NCI-H69 (cell line): Measurements from ENCODE around the gene GALNT12.

Source experiments
- DNase-seq: peaks from one replicate; lab custom pipeline; 2025; lab: John Stamatoyannopoulos, UW

GALNT12 gene

GRCh38 chr9:98832768-98833089 lies 25.3 kb downstream of the GALNT12 start:
- DNase-seq: no peak

GRCh38 chr9:98833090-98833956 lies 25.9 kb downstream of the GALNT12 start:
- no peak for DNase-seq

- DNase-seq: no peak
Observed at GRCh38 chr9:98834386-98834785, 26.9 kb downstream of the GALNT12 start.

- no peak for DNase-seq
Observed at GRCh38 chr9:98836206-98836605, 28.7 kb downstream of the GALNT12 start.

GRCh38 chr9:98837516-98837915 lies 30.0 kb downstream of the GALNT12 start:
- DNase-seq: no peak

GRCh38 chr9:98838155-98838867 lies 30.8 kb downstream of the GALNT12 start:
- peak; percentile 36 for DNase-seq

GRCh38 chr9:98838868-98839565 lies 31.5 kb downstream of the GALNT12 start:
- DNase-seq: no peak

- DNase-seq: no peak
Observed at GRCh38 chr9:98839724-98840123, 32.3 kb downstream of the GALNT12 start.

GRCh38 chr9:98842510-98842909 lies 35.0 kb downstream of the GALNT12 start:
- no peak for DNase-seq

- DNase-seq: no peak
Observed at GRCh38 chr9:98846081-98846480, 38.6 kb downstream of the GALNT12 start.

- DNase-seq: no peak
Observed at GRCh38 chr9:98846879-98847278, 39.4 kb downstream of the GALNT12 start.

- peak; percentile 97 for DNase-seq
Observed at GRCh38 chr9:98848450-98849149, 41.1 kb downstream of the GALNT12 start.

- no peak for DNase-seq
Observed at GRCh38 chr9:98849563-98849962, 42.1 kb downstream of the GALNT12 start.

GRCh38 chr9:98850851-98851729 lies 43.6 kb downstream of the GALNT12 start:
- DNase-seq: no peak

- no peak for DNase-seq
Observed at GRCh38 chr9:98851730-98852459, 44.4 kb downstream of the GALNT12 start.

GRCh38 chr9:98852460-98852734 lies 44.9 kb downstream of the GALNT12 start:
- DNase-seq: no peak

- DNase-seq: no peak
Observed at GRCh38 chr9:98852961-98853360, 45.5 kb downstream of the GALNT12 start.

GRCh38 chr9:98854266-98854665 lies 46.8 kb downstream of the GALNT12 start:
- DNase-seq: no peak

- DNase-seq: no peak
Observed at GRCh38 chr9:98855592-98855991, 48.1 kb downstream of the GALNT12 start.

GRCh38 chr9:98856982-98857381 lies 49.5 kb downstream of the GALNT12 start:
- no peak for DNase-seq

- no peak for DNase-seq
Observed at GRCh38 chr9:98859941-98860340, 52.5 kb downstream of the GALNT12 start.
